Neural cell (in vitro differentiated cells): ENCODE data around the gene NRXN2. TPM values are rescaled to one million over a fixed set of nuclear protein-coding genes. Genes with fewer than 3 reads are reported as not detected.

Source experiments
- H2AFZ ChIP-seq: fragments of 200-600, 300-800 bp; sonication (generic), shearing (Covaris generic); 2 replicates; pipeline ENCODE4 v1.6.0; 2014; ENCODE audit warnings: low read depth, mild to moderate bottlenecking, antibody characterized with exemption, low read length, moderate library complexity
- H3F3A ChIP-seq: fragments of 200-600 bp; shearing (Covaris generic); 2 replicates; pipeline ENCODE4 v1.6.1; 2016; ENCODE audit warnings: mild to moderate bottlenecking, moderate library complexity, mixed read lengths, antibody characterized with exemption, low read length; ENCODE audit not compliant: insufficient read depth, poor library complexity, severe bottlenecking
- H3K27ac ChIP-seq: fragments of 200-600, 300-800 bp; sonication (generic), shearing (Covaris generic); 2 replicates; pipeline ENCODE4 v1.5.1; 2014; ENCODE audit warnings: mild to moderate bottlenecking, low read length, moderate library complexity
- H3K27me3 ChIP-seq: fragments of 300-800, 200-600 bp; sonication (generic), shearing (Covaris generic); 2 replicates; pipeline ENCODE4 v1.6.0; 2014; ENCODE audit warnings: mild to moderate bottlenecking, low read depth, low read length, moderate library complexity; ENCODE audit not compliant: insufficient read depth
- H3K36me3 ChIP-seq: fragments of 300-800, 200-600 bp; sonication (generic), shearing (Covaris generic); 2 replicates; pipeline ENCODE4 v1.5.1; 2014; ENCODE audit warnings: mild to moderate bottlenecking, antibody characterized with exemption, low read length, moderate library complexity; ENCODE audit not compliant: insufficient read depth
- H3K4me2 ChIP-seq: fragments of 300-800, 200-600 bp; sonication (generic), shearing (Covaris generic); 2 replicates; pipeline ENCODE4 v1.6.0; 2014; ENCODE audit warnings: mild to moderate bottlenecking, low read length
- H3K4me3 ChIP-seq: fragments of 300-800, 200-600 bp; sonication (generic), shearing (Covaris generic); 2 replicates; pipeline ENCODE4 v1.5.1; 2014; ENCODE audit warnings: mild to moderate bottlenecking, low read length, moderate library complexity
- H3K79me2 ChIP-seq: fragments of 200-600 bp; shearing (Covaris generic); replicated peaks from 2 replicates; pipeline ENCODE4 v1.6.0; 2014; ENCODE audit warnings: mild to moderate bottlenecking, low read length, moderate library complexity; ENCODE audit not compliant: insufficient read depth
- H3K9ac ChIP-seq: fragments of 300-800, 200-600 bp; sonication (generic), shearing (Covaris generic); 2 replicates; pipeline ENCODE4 v1.6.1; 2016; ENCODE audit warnings: mild to moderate bottlenecking, low read length, mixed read lengths
- H3K9me2 ChIP-seq: fragments of 200-600 bp; shearing (Covaris generic); 2 replicates; pipeline ENCODE4 v1.6.1; 2016; ENCODE audit warnings: mild to moderate bottlenecking, low read length, mixed read lengths; ENCODE audit not compliant: insufficient read depth
- H3K9me3 ChIP-seq: fragments of 200-600, 300-800 bp; sonication (generic), shearing (Covaris generic); 2 replicates; pipeline ENCODE4 v1.6.1; 2016; ENCODE audit warnings: mild to moderate bottlenecking, mixed run types, low read length, moderate library complexity, mixed read lengths
- H4K20me1 ChIP-seq: fragments of 200-600 bp; shearing (Covaris generic); 2 replicates; pipeline ENCODE4 v1.6.1; 2016; ENCODE audit warnings: mild to moderate bottlenecking, mixed run types; ENCODE audit not compliant: insufficient read depth
- CTCF ChIP-seq: fragments of 450-650 bp; IDR thresholded peaks from 2 replicates; pipeline ENCODE4 v1.5.1; 2014; ENCODE audit warnings: antibody characterized with exemption, mild to moderate bottlenecking, moderate library complexity; ENCODE audit not compliant: poor library complexity, severe bottlenecking
- EP300 ChIP-seq: fragments of 450-650 bp; conservative IDR thresholded peaks from 2 replicates; pipeline ENCODE4 v1.6.1; 2014; ENCODE audit warnings: antibody characterized with exemption, mild to moderate bottlenecking, moderate library complexity; ENCODE audit not compliant: poor library complexity, severe bottlenecking
- EZH2 ChIP-seq: fragments of 200-600, 300-800 bp; shearing (Covaris generic), sonication (generic); IDR thresholded peaks from 2 replicates; pipeline ENCODE4 v1.6.1; 2014; ENCODE audit warnings: antibody characterized with exemption, low read length, borderline replicate concordance, mild to moderate bottlenecking; ENCODE audit not compliant: insufficient read depth, poor library complexity, severe bottlenecking
- MXI1 ChIP-seq: fragments of 450-650 bp; conservative IDR thresholded peaks from 2 replicates; pipeline ENCODE4 v1.6.1; 2014; ENCODE audit warnings: antibody characterized with exemption, mild to moderate bottlenecking; ENCODE audit not compliant: poor library complexity, severe bottlenecking
- POLR2AphosphoS5 ChIP-seq: IDR thresholded peaks from 2 replicates; pipeline ENCODE4 v1.6.1; 2012
- RAD21 ChIP-seq: fragments of 450-650 bp; conservative IDR thresholded peaks from 2 replicates; pipeline ENCODE4 v1.6.1; 2014; ENCODE audit warnings: antibody characterized with exemption, mild to moderate bottlenecking, moderate library complexity
- REST ChIP-seq: IDR thresholded peaks from 2 replicates; pipeline ENCODE4 v1.6.1; 2012; ENCODE audit warnings: borderline replicate concordance
- SMC3 ChIP-seq: fragments of 450-650 bp; conservative IDR thresholded peaks from 2 replicates; pipeline ENCODE4 v1.6.1; 2014; ENCODE audit warnings: antibody characterized with exemption, mild to moderate bottlenecking, moderate library complexity; ENCODE audit not compliant: poor library complexity
- TAF1 ChIP-seq: IDR thresholded peaks from 2 replicates; pipeline ENCODE4 v1.6.1; 2012; ENCODE audit warnings: low read depth
- polyA plus RNA-seq: library from polyadenylated mRNA; depleted of rRNA; stranded (reverse); fragments of >200 nt; gene quantifications from 2 replicates; pipeline ENCODE4 v1.2.3, GENCODE V29; 2014

Gene NRXN2
- polyA plus RNA-seq, 1 donor from 2014 or later = 68.0 TPM

DNA sequence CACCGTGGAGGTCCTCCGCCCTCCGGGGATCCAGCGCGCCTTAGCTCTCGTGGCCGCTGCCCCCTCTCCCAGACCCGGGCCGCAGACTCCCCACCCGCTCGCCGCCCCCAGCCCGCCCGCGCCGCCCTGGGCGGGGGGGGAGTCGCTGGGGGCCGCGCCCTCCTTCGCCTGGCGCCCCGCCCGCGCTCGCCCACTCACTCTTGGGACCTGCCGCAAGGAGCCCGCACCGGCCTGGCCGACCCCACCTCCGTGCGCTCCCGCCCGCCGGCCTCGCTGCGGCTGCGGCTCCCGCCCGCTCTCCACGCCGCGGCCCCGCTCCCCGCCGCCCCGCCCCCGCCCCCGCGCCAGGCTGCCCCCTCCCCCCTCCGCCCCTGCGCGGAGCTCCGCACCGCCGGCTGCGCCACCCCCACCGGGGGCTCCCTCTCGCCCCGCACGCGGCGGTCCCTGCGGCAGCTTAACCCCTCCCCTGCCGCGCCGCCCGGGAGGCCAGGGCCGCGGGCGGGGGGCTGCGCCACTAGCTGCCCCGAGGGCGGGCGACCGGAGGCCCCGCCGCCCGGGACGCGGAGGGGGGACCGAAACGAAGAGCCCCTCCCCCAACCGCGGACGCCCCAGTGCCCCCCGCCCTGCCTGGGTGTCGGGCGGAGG, 21.7 kb upstream of the NRXN2 start:
- Histone ChIP-seq H3K36me3 (no peaks in the 10 kb centered on the region), H3K9me3 (no peaks in the 10 kb centered on the region), H2AFZ (no peak overlapping the region), H3K27me3 (peaks cover 49% of the 10 kb centered on the region), H3K79me2 (no peaks in the 10 kb centered on the region), H3K9me2 (no peaks in the 10 kb centered on the region), H4K20me1 (no peaks in the 10 kb centered on the region), H3K9ac (peak overlapping the region; percentile 61), H3K4me3 (peak overlapping the region; percentile 65), H3F3A (no peaks in the 10 kb centered on the region), H3K4me2 (peak overlapping the region; percentile 62), H3K27ac (no peak overlapping the region)
- TF ChIP-seq REST = no peak
- peak; percentile 13 for TF ChIP-seq POLR2AphosphoS5

GRCh38 chr11:64743591-64744543, 20.9 kb upstream of the NRXN2 start, which contains the start of gene RASGRP2:
RASGRP2 (minus strand) TSS chr11:64744142; CDS start chr11:64742866, 1,276 bp downstream.
- Histone ChIP-seq H3K36me3 (no peaks in the 10 kb centered on the region), H2AFZ (no peak within 1 kb of the TSS), H3K27me3 (peaks cover 49% of the 10 kb centered on the region), H3K4me2 (peak within 1 kb of the TSS; percentile 62), H3K9me3 (no peaks in the 10 kb centered on the region), H3K79me2 (no peaks in the 10 kb centered on the region), H3K27ac (no peak within 1 kb of the TSS), H3K4me3 (peak within 1 kb of the TSS; percentile 65), H3K9ac (peak within 1 kb of the TSS; percentile 61), H3F3A (no peaks in the 10 kb centered on the region), H4K20me1 (no peaks in the 10 kb centered on the region), H3K9me2 (no peaks in the 10 kb centered on the region)
- peak; percentile 12 for TF ChIP-seq RAD21
- peak; percentile 65 for TF ChIP-seq EZH2
- no peak for TF ChIP-seq EP300
- no peak for TF ChIP-seq TAF1
- TF ChIP-seq SMC3 = peak; percentile 23
- TF ChIP-seq REST = no peak
- no peak for TF ChIP-seq POLR2AphosphoS5
- peak; percentile 64 for TF ChIP-seq CTCF
- no peak for TF ChIP-seq MXI1
